ENCODE measurements around the gene NUDT9. TPM values are rescaled to one million over a fixed set of nuclear protein-coding genes. Genes with fewer than 3 reads are reported as not detected.

Gene NUDT9
- total and polyA plus RNA-seq, 8 donors: 22.1 to 64.4 (median 30.3) TPM

DNA sequence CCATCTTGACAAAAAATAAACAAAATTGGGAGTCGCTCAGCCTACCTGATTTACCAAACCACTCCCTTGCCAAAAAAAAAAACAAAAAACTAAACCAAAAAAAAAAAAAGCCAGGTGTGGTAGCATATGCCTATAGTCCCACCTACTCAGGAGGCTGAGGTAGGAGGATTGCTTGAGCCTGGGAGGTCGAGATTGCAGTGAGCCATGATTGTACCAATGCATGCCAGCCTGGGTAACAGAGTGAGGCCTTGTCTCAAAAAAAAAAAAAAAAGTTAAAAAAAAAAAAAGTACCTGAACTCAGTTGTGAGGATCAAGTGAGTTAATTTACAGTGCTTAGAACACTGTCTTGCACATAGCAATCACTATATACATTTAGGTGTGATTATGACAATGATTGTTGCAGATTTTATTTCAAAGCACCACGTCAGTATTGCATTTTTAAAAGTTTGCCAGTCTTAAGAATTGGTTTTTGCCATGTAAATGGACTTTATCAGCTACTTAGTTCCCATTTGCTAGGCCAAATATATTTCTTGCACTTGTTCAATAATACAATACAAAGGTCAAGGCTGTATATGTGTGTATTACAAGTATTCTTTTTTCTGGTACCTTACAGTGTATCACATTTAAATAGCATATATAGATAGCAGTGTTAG, 4.6 kb downstream of the NUDT9 start:
- Histone ChIP-seq H3K36me3 (no peaks in the 10 kb centered on the region), H3K4me3 (no peak overlapping the region), H3K27me3 (no peaks in the 10 kb centered on the region), H3K9me3 (no peaks in the 10 kb centered on the region), H3K4me1 (peaks cover 27 to 32% (median 28%) of the 10 kb centered on the region in 3 donors), H3K27ac (peak overlapping the region in 1 of 4 donors; percentile 13)
- 47 to 48% methylated on average over 3 of the region's 3 CpGs for WGBS, 2 donors
- ATAC-seq (no peak), DNase-seq (no peak), FAIRE-seq (no peak)
- TF ChIP-seq, protein P1, sequence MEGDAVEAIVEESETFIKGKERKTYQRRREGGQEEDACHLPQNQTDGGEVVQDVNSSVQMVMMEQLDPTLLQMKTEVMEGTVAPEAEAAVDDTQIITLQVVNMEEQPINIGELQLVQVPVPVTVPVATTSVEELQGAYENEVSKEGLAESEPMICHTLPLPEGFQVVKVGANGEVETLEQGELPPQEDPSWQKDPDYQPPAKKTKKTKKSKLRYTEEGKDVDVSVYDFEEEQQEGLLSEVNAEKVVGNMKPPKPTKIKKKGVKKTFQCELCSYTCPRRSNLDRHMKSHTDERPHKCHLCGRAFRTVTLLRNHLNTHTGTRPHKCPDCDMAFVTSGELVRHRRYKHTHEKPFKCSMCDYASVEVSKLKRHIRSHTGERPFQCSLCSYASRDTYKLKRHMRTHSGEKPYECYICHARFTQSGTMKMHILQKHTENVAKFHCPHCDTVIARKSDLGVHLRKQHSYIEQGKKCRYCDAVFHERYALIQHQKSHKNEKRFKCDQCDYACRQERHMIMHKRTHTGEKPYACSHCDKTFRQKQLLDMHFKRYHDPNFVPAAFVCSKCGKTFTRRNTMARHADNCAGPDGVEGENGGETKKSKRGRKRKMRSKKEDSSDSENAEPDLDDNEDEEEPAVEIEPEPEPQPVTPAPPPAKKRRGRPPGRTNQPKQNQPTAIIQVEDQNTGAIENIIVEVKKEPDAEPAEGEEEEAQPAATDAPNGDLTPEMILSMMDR (IDR thresholded peaks at IDR 0.05): no peak
- intact Hi-C loops (cut with DNase I): no loop called here

DNA sequence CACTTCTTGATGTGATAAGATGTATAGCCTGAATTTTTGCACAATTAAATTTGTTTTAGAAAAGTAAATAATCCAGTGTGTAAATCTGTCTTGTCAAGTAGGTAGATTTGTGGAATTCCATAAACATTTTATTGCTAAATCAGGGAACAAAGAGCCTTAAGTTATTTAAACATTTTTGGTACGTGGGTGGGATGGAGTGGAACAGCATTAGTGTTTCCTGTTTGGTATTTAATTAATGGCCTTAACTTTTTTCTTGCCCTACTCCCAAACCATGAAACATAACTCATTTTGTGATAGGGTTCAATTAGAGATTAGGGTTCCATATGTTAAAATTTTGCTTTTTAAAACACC, 5.1 kb downstream of the NUDT9 start:
- Histone ChIP-seq H3K27me3 (no peaks in the 10 kb centered on the region), H3K9me3 (no peaks in the 10 kb centered on the region), H3K4me3 (no peak overlapping the region), H3K36me3 (no peaks in the 10 kb centered on the region), H3K27ac (peak overlapping the region in 1 of 4 donors; percentile 13), H3K4me1 (peaks cover 27 to 31% (median 28%) of the 10 kb centered on the region in 3 donors)
- FAIRE-seq: no peak
- TF ChIP-seq, protein P1 (IDR thresholded peaks at IDR 0.05): no peak
- 8 to 11% methylated on average over 1 of the region's 1 CpG for WGBS, 2 donors
- intact Hi-C loops (cut with DNase I): no loop called here
- ATAC-seq: no peak
- no peak for DNase-seq

DNA sequence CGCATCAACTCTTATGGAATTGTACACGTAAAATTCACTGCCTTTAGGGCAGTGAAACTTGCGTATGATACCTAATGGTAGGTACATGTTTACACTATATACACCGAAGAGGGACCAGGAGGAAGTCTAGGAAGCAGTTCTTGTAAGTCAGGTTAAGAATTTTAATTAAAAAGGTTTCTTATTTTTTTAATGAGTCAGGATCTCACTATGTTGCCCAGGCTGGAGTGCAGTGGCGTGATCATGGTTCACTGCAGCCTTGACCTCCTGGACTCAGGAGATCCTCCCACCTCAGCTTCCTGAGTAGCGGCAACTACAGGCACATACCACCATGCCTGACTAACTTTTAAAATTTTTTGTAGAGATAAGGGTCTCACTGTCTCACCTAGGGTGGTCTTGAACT, 6.6 kb downstream of the NUDT9 start:
- Histone ChIP-seq H3K4me1 (peaks cover 28 to 43% (median 31%) of the 10 kb centered on the region in 3 donors), H3K4me3 (no peak overlapping the region), H3K36me3 (no peaks in the 10 kb centered on the region), H3K9me3 (no peaks in the 10 kb centered on the region), H3K27ac (no peak overlapping the region), H3K27me3 (no peaks in the 10 kb centered on the region)
- intact Hi-C loops (cut with DNase I): no loop called here
- 95 to 99% methylated on average over 6 of the region's 6 CpGs for WGBS, 2 donors
- ATAC-seq: no peak
- TF ChIP-seq, protein P1 (IDR thresholded peaks at IDR 0.05): no peak
- no peak for DNase-seq
- FAIRE-seq: no peak

DNA sequence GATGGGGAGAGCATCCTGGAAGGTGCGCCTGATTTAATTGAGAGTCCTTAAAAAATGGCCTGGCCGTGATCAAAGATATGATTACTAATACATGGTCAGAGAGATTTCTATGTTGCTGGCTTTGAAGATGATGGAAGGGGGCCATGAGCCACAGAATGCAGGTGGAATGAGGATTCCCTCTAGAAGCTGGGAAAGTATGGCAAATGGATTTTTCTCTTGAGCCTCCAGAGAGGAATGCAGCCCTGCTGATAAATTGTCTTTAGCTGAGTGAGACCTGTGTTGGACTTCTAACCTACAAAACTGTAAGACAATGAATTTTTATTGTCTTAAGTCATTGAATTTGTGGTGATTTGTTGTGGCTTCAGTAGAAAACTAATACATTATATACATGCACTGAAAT, 7.7 kb downstream of the NUDT9 start:
- no peaks in the 10 kb centered on the region for H3K9me3 ChIP-seq
- peaks cover 22 to 35% (median 31%) of the 10 kb centered on the region in 3 donors for H3K4me1 ChIP-seq
- TF ChIP-seq, protein P1 (IDR thresholded peaks at IDR 0.05): no peak
- H3K36me3 ChIP-seq: no peaks in the 10 kb centered on the region
- H3K4me3 ChIP-seq: no peak overlapping the region
- no peak for FAIRE-seq
- no peak for ATAC-seq
- no peaks in the 10 kb centered on the region for H3K27me3 ChIP-seq
- H3K27ac ChIP-seq: no peak overlapping the region
- intact Hi-C loops (cut with DNase I): no loop called here
- DNase-seq: no peak
- WGBS, 2 donors: 80 to 85% methylated on average over 2 of the region's 2 CpGs

DNA sequence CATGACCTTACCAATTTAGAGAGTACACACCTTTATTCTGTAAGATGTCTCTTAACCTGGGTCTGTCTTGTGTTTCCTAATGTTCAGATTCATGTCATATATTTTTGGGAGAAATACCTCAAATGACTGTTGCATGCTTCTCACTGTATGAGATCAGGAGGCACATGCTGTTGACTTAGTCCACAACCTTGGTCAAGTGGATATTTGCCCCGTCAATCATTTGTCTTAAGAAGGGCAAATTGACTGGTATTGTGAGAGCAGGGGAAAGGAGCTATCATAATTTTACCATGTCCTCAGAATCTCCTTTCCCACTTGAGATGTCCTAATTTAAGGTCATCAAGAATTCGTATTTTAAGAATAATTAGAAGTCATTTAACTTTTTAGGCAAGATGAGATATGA, 11.0 kb downstream of the NUDT9 start:
- WGBS, 2 donors: 58 to 61% methylated on average over 2 of the region's 2 CpGs
- no peak overlapping the region for H3K27ac ChIP-seq
- TF ChIP-seq, protein P1 (IDR thresholded peaks at IDR 0.05): no peak
- no peak overlapping the region for H3K4me3 ChIP-seq
- H3K27me3 ChIP-seq: no peaks in the 10 kb centered on the region
- H3K4me1 ChIP-seq: peaks cover 0 to 15% (median 9%) of the 10 kb centered on the region in 3 donors
- intact Hi-C loops (cut with DNase I): no loop called here
- FAIRE-seq: no peak
- ATAC-seq: peak in 1 of 4 donors; percentile 45
- H3K9me3 ChIP-seq: no peaks in the 10 kb centered on the region
- H3K36me3 ChIP-seq: peaks cover 0 to 6% (median 5%) of the 10 kb centered on the region in 3 donors
- no peak for DNase-seq
